COLO668 (cell line): Measurements from ENCODE around the gene HSPA1B.
"Not testable (repeated sequence)": the region's sequence is repeated elsewhere in the genome, so short reads cannot be mapped to it uniquely, and the experiment has no call there.

Experiments used
- DNase-seq: peaks from one replicate; lab custom pipeline; 2025; ENCODE audit not compliant: unreplicated experiment; lab: John Stamatoyannopoulos, UW

HSPA1B gene

GRCh38 chr6:31826793-31827285 lies 699 bp upstream of the HSPA1B start:
- no peak for DNase-seq

DNA sequence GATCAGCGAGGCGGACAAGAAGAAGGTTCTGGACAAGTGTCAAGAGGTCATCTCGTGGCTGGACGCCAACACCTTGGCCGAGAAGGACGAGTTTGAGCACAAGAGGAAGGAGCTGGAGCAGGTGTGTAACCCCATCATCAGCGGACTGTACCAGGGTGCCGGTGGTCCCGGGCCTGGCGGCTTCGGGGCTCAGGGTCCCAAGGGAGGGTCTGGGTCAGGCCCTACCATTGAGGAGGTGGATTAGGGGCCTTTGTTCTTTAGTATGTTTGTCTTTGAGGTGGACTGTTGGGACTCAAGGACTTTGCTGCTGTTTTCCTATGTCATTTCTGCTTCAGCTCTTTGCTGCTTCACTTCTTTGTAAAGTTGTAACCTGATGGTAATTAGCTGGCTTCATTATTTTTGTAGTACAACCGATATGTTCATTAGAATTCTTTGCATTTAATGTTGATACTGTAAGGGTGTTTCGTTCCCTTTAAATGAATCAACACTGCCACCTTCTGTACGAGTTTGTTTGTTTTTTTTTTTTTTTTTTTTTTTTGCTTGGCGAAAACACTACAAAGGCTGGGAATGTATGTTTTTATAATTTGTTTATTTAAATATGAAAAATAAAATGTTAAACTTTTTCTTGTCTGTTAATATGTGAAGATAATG lies 2.2 kb downstream of the HSPA1B start:
- DNase-seq = no peak

GRCh38 chr6:31830886-31831335 lies 3.4 kb downstream of the HSPA1B start:
- no peak for DNase-seq

GRCh38 chr6:31831350-31832215 lies 4.0 kb downstream of the HSPA1B start:
- DNase-seq = no peak

- DNase-seq = peak; percentile 91
Observed at GRCh38 chr6:31834367-31835250, 7.1 kb downstream of the HSPA1B start.

DNA sequence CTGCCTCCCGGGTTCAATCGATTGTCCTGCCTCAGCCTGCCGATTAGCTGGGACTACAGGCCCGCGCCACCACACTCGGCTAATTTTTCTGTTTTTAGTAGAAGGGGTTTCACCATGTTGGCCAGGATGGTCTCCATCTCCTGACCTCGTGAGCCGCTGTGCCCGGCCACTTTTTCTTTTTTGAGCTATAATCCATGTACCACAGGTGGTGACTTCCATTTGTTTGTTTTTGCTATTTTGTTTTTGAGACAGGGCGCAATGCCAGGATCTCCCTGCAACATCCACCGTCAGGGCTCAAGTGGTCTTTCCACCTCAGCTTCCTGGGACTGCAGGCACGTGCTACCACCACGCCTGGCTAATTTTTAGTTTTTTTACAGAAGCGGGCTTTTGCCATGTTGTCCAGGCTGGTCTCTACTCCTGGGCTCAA lies 8.5 kb downstream of the HSPA1B start:
- no peak for DNase-seq

GRCh38 chr6:31836474-31837368 lies 9.2 kb downstream of the HSPA1B start:
- no peak for DNase-seq

GRCh38 chr6:31837369-31838113 lies 10.0 kb downstream of the HSPA1B start:
- DNase-seq = no peak

DNA sequence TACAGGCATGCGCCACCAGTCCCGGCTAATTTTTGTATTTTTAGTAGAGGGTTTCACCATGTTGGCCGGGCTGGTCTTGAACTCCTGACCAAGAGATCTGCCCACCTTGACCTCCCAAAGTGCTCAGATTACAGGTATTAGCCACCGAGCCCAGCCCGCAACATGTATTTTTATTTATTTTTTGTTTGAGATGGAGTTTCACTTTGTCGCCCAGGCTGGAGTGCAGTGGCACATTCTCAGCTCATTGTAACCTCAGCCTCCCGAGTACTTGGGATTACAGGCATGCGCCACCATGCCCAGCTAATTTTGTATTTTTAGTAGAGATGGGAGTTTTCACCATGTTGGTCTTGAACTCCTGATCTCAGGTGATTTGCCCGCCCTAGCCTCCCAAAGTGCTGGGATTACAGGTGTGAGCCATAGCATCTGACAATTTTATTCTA lies 10.6 kb downstream of the HSPA1B start:
- not testable (repeated sequence) for DNase-seq

GRCh38 chr6:31838968-31839367 lies 11.4 kb downstream of the HSPA1B start:
- no peak for DNase-seq

GRCh38 chr6:31839779-31840126 lies 12.2 kb downstream of the HSPA1B start:
- DNase-seq = not testable (repeated sequence)

- DNase-seq = no peak
Observed at GRCh38 chr6:31842053-31842452, 14.5 kb downstream of the HSPA1B start.

DNA sequence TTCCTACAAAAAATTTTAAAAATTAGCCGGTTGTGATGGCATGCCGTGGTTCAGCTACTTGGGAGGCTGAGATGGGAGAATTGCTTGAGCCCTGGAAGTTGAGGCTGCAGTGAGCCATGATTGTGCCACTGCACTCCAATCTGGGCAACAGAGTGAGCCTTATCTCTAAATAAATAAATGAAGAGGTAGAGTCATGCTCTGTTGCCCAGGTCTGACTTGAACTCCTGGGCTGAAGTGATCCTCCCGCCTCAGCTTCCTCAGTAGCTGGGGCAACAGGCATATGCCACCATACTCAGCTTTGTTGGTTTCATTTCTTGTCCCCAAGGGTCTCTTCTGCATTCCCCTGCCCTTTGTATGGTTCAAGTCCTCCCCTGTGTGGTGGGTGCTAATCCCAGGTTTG lies 17.0 kb downstream of the HSPA1B start:
- DNase-seq = no peak

GRCh38 chr6:31847276-31847978 lies 19.9 kb downstream of the HSPA1B start:
- no peak for DNase-seq

DNA sequence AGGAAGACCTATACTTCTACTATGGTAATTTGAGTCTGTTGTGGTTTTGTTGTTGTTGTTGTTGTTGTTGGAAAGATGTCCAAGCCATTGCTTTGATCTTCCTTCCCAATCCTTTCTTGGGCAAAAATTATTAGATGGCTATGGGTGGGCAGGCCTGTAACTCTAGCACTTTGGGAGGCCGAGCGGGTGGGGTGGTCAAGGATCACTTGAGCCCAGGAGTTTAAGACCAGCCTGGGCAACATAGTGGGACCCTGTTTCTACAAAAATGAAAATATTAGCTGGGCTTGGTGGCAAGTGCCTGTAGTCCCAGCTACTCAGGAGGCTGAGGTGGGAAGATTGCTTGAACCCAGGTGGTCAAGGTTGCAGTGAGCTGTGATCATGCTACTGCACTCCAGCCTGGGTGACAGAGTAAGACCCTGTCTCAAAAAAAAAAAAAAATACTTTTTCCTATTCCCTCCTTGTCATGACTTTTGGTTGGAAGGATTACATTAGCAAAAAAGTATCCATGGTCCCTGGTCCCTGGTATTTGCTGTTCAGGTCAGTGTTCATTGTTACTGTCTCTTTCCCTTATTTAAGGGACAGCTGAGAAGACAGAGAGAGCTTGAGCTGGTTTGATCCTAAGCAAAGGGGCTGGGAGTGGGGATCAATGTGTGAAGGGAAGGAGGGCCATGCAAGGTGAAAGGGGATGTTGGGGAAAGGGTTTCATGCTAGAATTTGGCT lies 23.4 kb downstream of the HSPA1B start:
- DNase-seq = no peak

GRCh38 chr6:31851485-31851832 lies 23.9 kb downstream of the HSPA1B start:
- no peak for DNase-seq

DNA sequence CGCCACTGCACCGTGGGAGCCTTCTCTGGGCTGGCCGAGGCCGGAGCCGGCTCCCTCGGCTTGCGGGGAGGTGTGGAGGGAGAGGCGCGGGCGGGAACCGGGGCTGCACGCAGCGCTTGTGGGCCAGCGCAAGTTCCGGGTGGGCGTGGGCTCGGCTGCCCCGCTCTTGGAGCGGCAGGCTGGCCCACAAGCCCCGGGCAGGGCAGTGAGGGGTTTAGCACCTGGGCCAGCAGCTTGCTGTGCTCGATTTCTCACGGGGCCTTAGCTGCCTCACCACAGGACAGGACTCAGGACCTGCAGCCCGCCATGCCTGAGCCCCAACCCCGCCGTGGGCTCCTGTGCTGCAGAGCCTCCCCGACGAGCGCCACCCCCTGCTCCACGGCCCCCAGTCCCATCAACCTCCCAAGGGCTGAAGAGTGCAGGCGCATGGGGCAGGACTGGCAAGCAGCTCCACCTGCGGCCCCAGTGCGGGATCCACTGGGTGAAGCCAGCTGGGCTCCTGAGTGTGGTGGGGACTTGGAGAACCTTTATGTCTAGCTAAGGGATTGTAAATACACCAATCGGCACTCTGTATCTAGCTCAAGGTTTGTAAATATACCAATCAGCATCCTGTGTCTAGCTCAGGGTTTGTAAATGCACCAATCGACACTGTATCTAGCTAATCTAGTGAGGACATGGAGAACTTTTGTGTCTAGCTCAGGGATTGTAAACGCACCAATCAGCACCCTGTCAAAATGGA lies 24.6 kb downstream of the HSPA1B start:
- not testable (repeated sequence) for DNase-seq

DNA sequence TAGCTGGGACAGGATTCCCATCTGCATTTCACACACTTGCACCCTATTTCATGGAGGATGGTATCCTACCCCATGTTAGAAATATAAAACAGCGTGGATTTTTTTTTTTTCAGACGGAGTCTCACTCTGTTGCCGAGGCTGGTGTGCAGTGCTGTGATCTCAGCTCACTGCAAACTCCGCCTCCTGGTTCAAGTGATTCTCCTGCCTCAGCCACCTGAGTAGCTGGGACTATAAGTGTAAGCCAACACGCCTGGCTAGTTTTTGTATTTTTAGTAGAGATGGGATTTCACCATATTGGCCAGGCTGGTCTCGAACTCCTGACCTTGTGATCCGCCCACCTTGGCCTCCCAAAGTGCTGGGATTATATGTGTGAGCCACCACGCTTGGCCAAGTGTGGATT lies 30.2 kb downstream of the HSPA1B start:
- DNase-seq = not testable (repeated sequence)
